HG02870 (cell line): ENCODE data around the gene TMEM132D.

ENCODE experiments used
- ATAC-seq: cut with Tn5 transposase; IDR thresholded peaks from one replicate; pipeline ENCODE4 v1.9.1; 2021; ENCODE audit warnings: mild to moderate bottlenecking, moderate library complexity; ENCODE audit not compliant: unreplicated experiment

TMEM132D gene

GRCh38 chr12:129750421-129750820, 153.4 kb downstream of the TMEM132D start:
- ATAC-seq: no peak

GRCh38 chr12:129746318-129746717, 157.5 kb downstream of the TMEM132D start:
- ATAC-seq: no peak

GRCh38 chr12:129729170-129729569, 174.7 kb downstream of the TMEM132D start:
- no peak for ATAC-seq

- no peak for ATAC-seq
Observed at GRCh38 chr12:129727100-129727499, 176.7 kb downstream of the TMEM132D start.

GRCh38 chr12:129723260-129723659, 180.6 kb downstream of the TMEM132D start:
- ATAC-seq: no peak

- no peak for ATAC-seq
Observed at GRCh38 chr12:129720618-129721017, 183.2 kb downstream of the TMEM132D start.

- no peak for ATAC-seq
Observed at GRCh38 chr12:129719416-129719815, 184.4 kb downstream of the TMEM132D start.

GRCh38 chr12:129717438-129717837, 186.4 kb downstream of the TMEM132D start:
- no peak for ATAC-seq

- ATAC-seq: no peak
Observed at GRCh38 chr12:129716825-129717224, 187.0 kb downstream of the TMEM132D start.

- no peak for ATAC-seq
Observed at GRCh38 chr12:129706716-129707115, 197.1 kb downstream of the TMEM132D start.

- ATAC-seq: no peak
Observed at GRCh38 chr12:129704232-129704830, 199.5 kb downstream of the TMEM132D start.

- ATAC-seq: no peak
Observed at GRCh38 chr12:129701631-129702101, 202.2 kb downstream of the TMEM132D start.

GRCh38 chr12:129700036-129700435, 203.8 kb downstream of the TMEM132D start:
- ATAC-seq: no peak

GRCh38 chr12:129696926-129697325, 206.9 kb downstream of the TMEM132D start:
- no peak for ATAC-seq

GRCh38 chr12:129696405-129696804, 207.4 kb downstream of the TMEM132D start:
- no peak for ATAC-seq

- ATAC-seq: no peak
Observed at GRCh38 chr12:129693731-129694130, 210.1 kb downstream of the TMEM132D start.

GRCh38 chr12:129687731-129688130, 216.1 kb downstream of the TMEM132D start:
- no peak for ATAC-seq

GRCh38 chr12:129681830-129682229, 222.0 kb downstream of the TMEM132D start:
- no peak for ATAC-seq

- ATAC-seq: no peak
Observed at GRCh38 chr12:129681151-129681550, 222.7 kb downstream of the TMEM132D start.

GRCh38 chr12:129676411-129676810, 227.4 kb downstream of the TMEM132D start:
- no peak for ATAC-seq

- no peak for ATAC-seq
Observed at GRCh38 chr12:129675947-129676346, 227.9 kb downstream of the TMEM132D start.

- no peak for ATAC-seq
Observed at GRCh38 chr12:129675496-129675895, 228.3 kb downstream of the TMEM132D start.

- no peak for ATAC-seq
Observed at GRCh38 chr12:129673806-129674205, 230.0 kb downstream of the TMEM132D start.
